WTC11 (cell line): ENCODE measurements around the gene LDLRAD4. TPM values are rescaled to one million over a fixed set of nuclear protein-coding genes. Genes with fewer than 3 reads are reported as not detected.

Experiments used
- ATAC-seq: fragments of 200-7000 bp; cut with Tn5 transposase; 2 replicates; pipeline ENCODE4 v1.10.0; 2021; ENCODE audit warnings: mild to moderate bottlenecking, moderate library complexity
- CTCF ChIA-PET: fragments of 300-600 bp; sonication (Branson Sonifier 250); formaldehyde crosslinking; loops from one replicate; lab custom pipeline; 2021; ENCODE audit warnings: antibody characterized with exemption; lab: Charles Lee
- POLR2A ChIA-PET: fragments of 350-600 bp; sonication (Branson Sonifier 250); formaldehyde crosslinking; loops from one replicate; lab custom pipeline; 2021; ENCODE audit warnings: antibody characterized with exemption; lab: Charles Lee
- DNase-seq: peaks from one replicate; pipeline ENCODE4 v3.0.0; 2021; ENCODE audit warnings: low spot score
- H3K27ac Mint-ChIP-seq: 2 replicates; pipeline ENCODE4 v1.8.0; 2021; ENCODE audit warnings: mixed read lengths
- H3K27me3 Mint-ChIP-seq: 2 replicates; pipeline ENCODE4 v1.8.0; 2021; ENCODE audit warnings: low read depth, mild to moderate bottlenecking, moderate library complexity, mixed read lengths
- H3K36me3 Mint-ChIP-seq: 2 replicates; pipeline ENCODE4 v1.8.0; 2021; ENCODE audit warnings: mixed read lengths
- H3K4me1 Mint-ChIP-seq: 2 replicates; pipeline ENCODE4 v1.8.0; 2022; ENCODE audit warnings: mixed read lengths
- H3K4me3 Mint-ChIP-seq: 2 replicates; pipeline ENCODE4 v1.8.0; 2021; ENCODE audit warnings: mild to moderate bottlenecking, moderate library complexity, mixed read lengths
- H3K9me3 Mint-ChIP-seq: 2 replicates; pipeline ENCODE4 v1.8.0; 2021; ENCODE audit warnings: mixed read lengths
- AR ChIP-seq: fragments of 250-450 bp; sonication (Bioruptor Pico); IDR thresholded peaks from 2 replicates; pipeline ENCODE4 v1.9.0; 2021; ENCODE audit warnings: mild to moderate bottlenecking
- ESRRA ChIP-seq: sonication (generic); formaldehyde crosslinking; IDR thresholded peaks from 2 replicates; pipeline ENCODE4 v1.8.1; 2022; ENCODE audit warnings: mild to moderate bottlenecking, missing genetic modification reagents, borderline replicate concordance
- FOXP1 ChIP-seq: sonication (generic); formaldehyde crosslinking; IDR thresholded peaks from 2 replicates; pipeline ENCODE4 v1.8.0; 2022; ENCODE audit warnings: missing genetic modification reagents, mild to moderate bottlenecking, moderate library complexity, borderline replicate concordance
- GABPB1 ChIP-seq: sonication (generic); formaldehyde crosslinking; IDR thresholded peaks from 2 replicates; pipeline ENCODE4 v1.8.1; 2023; ENCODE audit warnings: mild to moderate bottlenecking, missing genetic modification reagents
- JUN ChIP-seq: sonication (generic); formaldehyde crosslinking; IDR thresholded peaks from 2 replicates; pipeline ENCODE4 v1.8.0; 2023; ENCODE audit warnings: mild to moderate bottlenecking, missing genetic modification reagents
- KAT7 ChIP-seq: sonication (generic); formaldehyde crosslinking; IDR thresholded peaks from 2 replicates; pipeline ENCODE4 v1.8.1; 2023; ENCODE audit warnings: missing genetic modification reagents, mild to moderate bottlenecking, borderline replicate concordance
- OVOL2 ChIP-seq: fragments of 250-450 bp; sonication (Bioruptor Pico); IDR thresholded peaks from 2 replicates; pipeline ENCODE4 v1.9.0; 2021; ENCODE audit warnings: mild to moderate bottlenecking, borderline replicate concordance
- PRDM15 ChIP-seq: sonication (generic); formaldehyde crosslinking; IDR thresholded peaks from 2 replicates; pipeline ENCODE4 v1.8.0; 2022; ENCODE audit warnings: missing genetic modification reagents
- RORB ChIP-seq: fragments of 250-450 bp; sonication (Bioruptor Pico); IDR thresholded peaks from 2 replicates; pipeline ENCODE4 v1.9.0; 2021; ENCODE audit warnings: mild to moderate bottlenecking
- ZNF138 ChIP-seq: sonication (generic); formaldehyde crosslinking; conservative IDR thresholded peaks from 2 replicates; pipeline ENCODE4 v1.8.1; 2022; ENCODE audit warnings: mild to moderate bottlenecking, moderate library complexity, missing genetic modification reagents
- ZNF396 ChIP-seq: fragments of 250-450 bp; sonication (Bioruptor Pico); IDR thresholded peaks from 2 replicates; pipeline ENCODE4 v1.8.0; 2021; ENCODE audit warnings: mild to moderate bottlenecking, moderate library complexity, borderline replicate concordance
- ZNF671 ChIP-seq: fragments of 250-450 bp; sonication (Bioruptor Pico); IDR thresholded peaks from 2 replicates; pipeline ENCODE4 v1.8.0; 2021; ENCODE audit warnings: mild to moderate bottlenecking
- total RNA-seq: library from RNA; stranded (reverse); gene quantifications from 3 replicates; pipeline ENCODE4 v1.2.3, GENCODE V29; 2021
- TF ChIP-seq, protein P1 (sequence below): fragments of 250-450 bp; sonication (Bioruptor Pico); IDR thresholded peaks from 2 replicates; pipeline ENCODE4 v2.1.2; 2022; ENCODE audit warnings: mild to moderate bottlenecking, moderate library complexity
- TF ChIP-seq, protein P2 (sequence below): sonication (generic); formaldehyde crosslinking; IDR thresholded peaks from 2 replicates; pipeline ENCODE4 v1.8.0; 2022; ENCODE audit warnings: mild to moderate bottlenecking, missing genetic modification reagents

The LDLRAD4 gene
- total RNA-seq, 1 experiment from 2014 or later, result 6.2 TPM

DNA sequence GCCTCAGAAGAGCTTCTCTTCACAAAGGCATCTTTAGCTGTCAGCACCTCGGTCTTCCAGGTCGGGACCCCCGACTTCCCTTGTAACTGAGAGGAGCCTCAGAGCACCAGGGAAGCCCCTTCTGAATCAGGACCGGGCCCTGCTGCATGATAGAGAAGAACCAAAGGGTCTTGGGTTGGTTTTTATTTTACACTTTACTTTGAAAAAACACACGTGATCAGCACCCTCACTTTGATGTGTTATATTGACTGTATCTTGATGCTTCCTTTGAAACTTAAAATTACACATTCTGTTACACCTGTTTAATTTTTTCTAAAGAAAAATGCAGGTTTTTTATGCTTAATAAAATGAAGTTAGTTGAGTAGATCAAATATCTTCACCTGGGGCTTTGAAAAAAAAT is 305.5 kb downstream of the LDLRAD4 start (continued):
- TF ChIP-seq OVOL2, result no peak

DNA sequence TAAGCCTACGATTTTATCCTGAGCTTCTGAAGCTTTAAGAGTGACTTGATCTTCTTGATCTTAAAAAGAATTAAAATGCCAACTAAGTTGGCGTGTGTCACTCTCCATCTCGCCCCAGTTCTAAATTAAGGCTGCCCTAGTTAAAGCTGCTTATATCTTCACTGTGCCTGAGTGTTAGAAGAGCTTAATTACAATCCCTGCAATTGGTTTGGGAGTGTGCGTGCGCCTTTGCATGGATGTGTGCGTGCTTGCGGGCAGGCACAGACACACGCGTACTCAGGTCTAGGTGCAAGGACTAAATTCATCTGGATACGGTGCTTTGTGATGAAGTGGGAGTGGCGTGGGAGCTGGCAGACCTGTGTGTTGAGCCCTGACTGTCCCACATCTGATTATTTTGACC is 306.3 kb downstream of the LDLRAD4 start:
- no peaks in the 10 kb centered on the region for H3K27me3 Mint-ChIP-seq
- DNase-seq, result no peak
- no peaks in the 10 kb centered on the region for H3K4me1 Mint-ChIP-seq
- no peak overlapping the region for H3K27ac Mint-ChIP-seq
- no peaks in the 10 kb centered on the region for H3K36me3 Mint-ChIP-seq
- ATAC-seq, result no peak
- TF ChIP-seq AR, result no peak
- TF ChIP-seq KAT7 (CRISPR knock-in tag), result no peak
- no peak for TF ChIP-seq PRDM15 (CRISPR knock-in tag)
- TF ChIP-seq, protein P1, sequence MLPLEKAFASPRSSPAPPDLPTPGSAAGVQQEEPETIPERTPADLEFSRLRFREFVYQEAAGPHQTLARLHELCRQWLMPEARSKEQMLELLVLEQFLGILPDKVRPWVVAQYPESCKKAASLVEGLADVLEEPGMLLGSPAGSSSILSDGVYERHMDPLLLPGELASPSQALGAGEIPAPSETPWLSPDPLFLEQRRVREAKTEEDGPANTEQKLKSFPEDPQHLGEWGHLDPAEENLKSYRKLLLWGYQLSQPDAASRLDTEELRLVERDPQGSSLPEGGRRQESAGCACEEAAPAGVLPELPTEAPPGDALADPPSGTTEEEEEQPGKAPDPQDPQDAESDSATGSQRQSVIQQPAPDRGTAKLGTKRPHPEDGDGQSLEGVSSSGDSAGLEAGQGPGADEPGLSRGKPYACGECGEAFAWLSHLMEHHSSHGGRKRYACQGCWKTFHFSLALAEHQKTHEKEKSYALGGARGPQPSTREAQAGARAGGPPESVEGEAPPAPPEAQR (CRISPR knock-in tag), result no peak
- TF ChIP-seq ZNF138, result no peak
- TF ChIP-seq GABPB1 (CRISPR knock-in tag), result no peak
- TF ChIP-seq FOXP1, result no peak
- TF ChIP-seq, protein P2, sequence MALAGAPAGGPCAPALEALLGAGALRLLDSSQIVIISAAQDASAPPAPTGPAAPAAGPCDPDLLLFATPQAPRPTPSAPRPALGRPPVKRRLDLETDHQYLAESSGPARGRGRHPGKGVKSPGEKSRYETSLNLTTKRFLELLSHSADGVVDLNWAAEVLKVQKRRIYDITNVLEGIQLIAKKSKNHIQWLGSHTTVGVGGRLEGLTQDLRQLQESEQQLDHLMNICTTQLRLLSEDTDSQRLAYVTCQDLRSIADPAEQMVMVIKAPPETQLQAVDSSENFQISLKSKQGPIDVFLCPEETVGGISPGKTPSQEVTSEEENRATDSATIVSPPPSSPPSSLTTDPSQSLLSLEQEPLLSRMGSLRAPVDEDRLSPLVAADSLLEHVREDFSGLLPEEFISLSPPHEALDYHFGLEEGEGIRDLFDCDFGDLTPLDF (CRISPR knock-in tag), result no peak
- TF ChIP-seq JUN (CRISPR knock-in tag), result no peak
- no peak for TF ChIP-seq ESRRA (CRISPR knock-in tag)
- ChIA-PET POLR2A (interaction anchor here (0.6 kb wide), 1 partner anchor 1712 kb away, joined by 3 read pairs; no protein-coding TSS in a partner anchor), CTCF (interaction anchor here (1.3 to 2.9 kb wide), 3 partner anchors 11 to 365 kb away, joined by 3 to 10 read pairs (median 4); no protein-coding TSS in a partner anchor)
- no peaks in the 10 kb centered on the region for H3K9me3 Mint-ChIP-seq
- H3K4me3 Mint-ChIP-seq, result no peak overlapping the region

DNA sequence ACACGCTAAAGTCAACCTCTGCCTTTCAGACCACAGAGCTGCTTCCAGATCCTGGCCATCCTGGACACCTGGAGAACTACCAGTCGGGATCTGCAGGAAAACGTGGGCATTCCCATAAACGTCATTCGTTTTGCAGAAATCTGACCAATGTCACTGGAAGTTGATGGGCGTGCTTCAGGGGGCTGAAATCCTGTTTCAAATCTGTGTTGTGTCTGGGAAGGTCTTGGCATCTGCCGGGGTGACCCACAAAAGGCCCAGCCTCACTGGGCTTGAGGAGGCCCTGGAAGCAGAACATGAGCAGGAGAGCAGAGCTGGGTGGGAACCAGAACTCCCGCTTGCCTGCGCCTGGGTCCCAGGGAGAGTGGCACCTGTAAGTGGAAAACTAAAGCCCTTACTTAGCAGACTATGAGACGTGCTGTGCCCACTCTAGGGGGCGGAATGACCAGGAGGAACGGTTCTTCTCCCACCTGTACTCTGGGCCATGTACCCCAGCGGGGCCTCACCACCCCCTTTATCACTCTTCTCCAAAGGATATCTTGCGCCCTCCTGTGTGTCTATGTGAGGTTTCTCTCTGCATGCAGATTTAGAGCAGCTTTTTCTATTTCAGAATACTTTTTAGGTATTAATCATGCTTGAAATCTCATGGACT is 306.9 kb downstream of the LDLRAD4 start:
- ChIA-PET CTCF (interaction anchor here (0.6 to 2.9 kb wide), 4 partner anchors 12 to 366 kb away, joined by 3 to 10 read pairs (median 4); no protein-coding TSS in a partner anchor), POLR2A (interaction anchor here (0.6 kb wide), 1 partner anchor 1713 kb away, joined by 3 read pairs; no protein-coding TSS in a partner anchor)
- Mint-ChIP-seq H3K4me1 (no peaks in the 10 kb centered on the region), H3K4me3 (no peak overlapping the region), H3K27me3 (no peaks in the 10 kb centered on the region), H3K9me3 (no peaks in the 10 kb centered on the region), H3K36me3 (no peaks in the 10 kb centered on the region), H3K27ac (no peak overlapping the region)
- DNase-seq, result peak; percentile 20
- peak; percentile 55 for ATAC-seq
- TF ChIP-seq ZNF396 (CRISPR knock-in tag) (no peak), ZNF671 (CRISPR knock-in tag) (no peak), RORB (CRISPR knock-in tag) (no peak)
- TF ChIP-seq, protein P2 (CRISPR knock-in tag), result no peak
